Heart left ventricle (tissue), 16 donors: ENCODE data around the gene MDC1. TPM values are rescaled to one million over a fixed set of nuclear protein-coding genes. Genes with fewer than 3 reads are reported as not detected.

Experiments used
- ATAC-seq, 4 donors: fragments of 200-7000 bp; cut with Tn5 transposase; one replicate each; pipeline ENCODE4 v1.9.1; 2020 to 2022; ENCODE audit warnings: moderate library complexity in 4 of 4, mild to moderate bottlenecking in 3 of 4, moderate number of reproducible peaks in 1 of 4
- DNase-seq, 5 donors: peaks; one replicate each; pipeline ENCODE4 v3.0.0-alpha.2; 2020
- H3K27ac ChIP-seq, 12 donors: fragments of 200-600 bp; sonication (generic) in 4 of 12; one replicate each; pipeline versions ENCODE4 v1.5.0 to v1.8.0; 2016 to 2022; ENCODE audit warnings: mild to moderate bottlenecking in 2 of 12
- H3K27me3 ChIP-seq, 9 donors: fragments of 200-600 bp; sonication (generic) in 2 of 9; one replicate each; pipeline versions ENCODE4 v1.5.1 to v1.8.0; 2016 to 2022; ENCODE audit warnings: mild to moderate bottlenecking in 3 of 9
- H3K36me3 ChIP-seq, 9 donors: fragments of 200-600 bp; sonication (generic) in 2 of 9; one replicate each; pipeline versions ENCODE4 v1.5.0 to v1.8.0; 2018 to 2022; ENCODE audit warnings: mild to moderate bottlenecking in 2 of 9
- H3K4me1 ChIP-seq, 12 donors: fragments of 200-600 bp; sonication (generic) in 4 of 12; one replicate each; pipeline versions ENCODE4 v1.5.0 to v1.8.0; 2016 to 2022; ENCODE audit warnings: mild to moderate bottlenecking in 3 of 12
- H3K4me3 ChIP-seq, 12 donors: fragments of 200-600 bp; sonication (generic) in 4 of 12; one replicate each; pipeline versions ENCODE4 v1.5.0 to v1.8.0; 2017 to 2022; ENCODE audit warnings: mild to moderate bottlenecking in 9 of 12, moderate library complexity in 4 of 12
- H3K9me3 ChIP-seq, 12 donors: fragments of 200-600 bp; sonication (generic) in 4 of 12; one replicate each; pipeline versions ENCODE4 v1.5.0 to v1.8.0; 2016 to 2022; ENCODE audit warnings: mild to moderate bottlenecking in 1 of 12
- POLR2A ChIP-seq, 2 donors: fragments of 450-650 bp; IDR thresholded peaks; one replicate each; pipeline ENCODE4 v1.6.1; 2017; ENCODE audit warnings: antibody characterized with exemption in 2 of 2, mild to moderate bottlenecking in 2 of 2, moderate library complexity in 2 of 2
- WGBS, 4 donors: extraction: QIAGEN DNeasy Blood & Tissue Kit in 2 of 4; methylation state at CpG; one replicate each; pipeline versions ENCODE4 v1.1.5 to v1.1.7; 2013 to 2018; 5-methylcytosine and 5-hydroxymethylcytosine counted together
- intact Hi-C, 10 donors: fragments of 100-400 bp; cut with DNase I; formaldehyde crosslinking; loops; one replicate each; pipeline versions ENCODE4 v1.11.1 to v1.14.2; 2022
- polyA plus RNA-seq, 2 donors: library from polyadenylated mRNA; stranded (reverse); fragments of 200-250 nt; gene quantifications; one replicate each; pipeline ENCODE4 v1.2.3, GENCODE V29; 2013
- total RNA-seq, 9 donors: library from RNA; depleted of rRNA in 2 of 9; stranded (reverse); fragments of >200 nt in 2 of 9; fragmentation: NEBNext Ultra II Directional in 3 of 9; extraction: Animal tissue kit (Norgen Biotek cat#: 25700) in 3 of 9; gene quantifications; one replicate each; pipeline versions ENCODE4 v1.1.0 to v1.2.4, GENCODE V29; 2016 to 2023
- TF ChIP-seq, protein P1 (sequence below), 12 donors: fragments of 200-600 bp; sonication (generic) in 4 of 12; IDR thresholded peaks; one replicate each; pipeline versions ENCODE4 v1.5.0 to v1.8.0; 2018 to 2022; ENCODE audit warnings: antibody characterized with exemption in 12 of 12, mild to moderate bottlenecking in 5 of 12
- donor health status: ischemic (EF 13 %, LVEDD 7.1; RV severe dilation, severe dysfunction).
- donor health status: healthy with polysubstance abuse.
- donor health status: DM: no; HTN: yes; CAD: no.
- donor health status: DM: no; HTN: no; CAD: no.
- donor health status: ischemic (EF 25% LVEDD 6.9; RV normal size, moderate dysfunction).
- donor health status: ischemic (EF 25% LVEDD 5.7; RV mildly dilated, moderate dysfunction).
- donor health status: healthy.
- donor health status: DM: yes; HTN: yes; CAD: no.
- donor health status: ischemic (EF 35%, LVEDD 5.7; RV mildly dilated, moderate dysfunction).
- donor health status: nonischemic (EF 11% LVEDD 7.7; RV severe dilation, severe dysfunction).
- donor health status: DM: yes; HTN: yes; CAD: no.
- donor health status: PGD.
- donor health status: ischemic (EF 29% LVEDD 5.4; RV normal size, mild dysfunction).
- donor health status: nonischemic (EF 23%, LVEDD 6.1; RV moderate dilation, normal function).

MDC1 gene
- total and polyA plus RNA-seq, 11 donors, result 8.6 to 25.0 (median 16.0) TPM

DNA sequence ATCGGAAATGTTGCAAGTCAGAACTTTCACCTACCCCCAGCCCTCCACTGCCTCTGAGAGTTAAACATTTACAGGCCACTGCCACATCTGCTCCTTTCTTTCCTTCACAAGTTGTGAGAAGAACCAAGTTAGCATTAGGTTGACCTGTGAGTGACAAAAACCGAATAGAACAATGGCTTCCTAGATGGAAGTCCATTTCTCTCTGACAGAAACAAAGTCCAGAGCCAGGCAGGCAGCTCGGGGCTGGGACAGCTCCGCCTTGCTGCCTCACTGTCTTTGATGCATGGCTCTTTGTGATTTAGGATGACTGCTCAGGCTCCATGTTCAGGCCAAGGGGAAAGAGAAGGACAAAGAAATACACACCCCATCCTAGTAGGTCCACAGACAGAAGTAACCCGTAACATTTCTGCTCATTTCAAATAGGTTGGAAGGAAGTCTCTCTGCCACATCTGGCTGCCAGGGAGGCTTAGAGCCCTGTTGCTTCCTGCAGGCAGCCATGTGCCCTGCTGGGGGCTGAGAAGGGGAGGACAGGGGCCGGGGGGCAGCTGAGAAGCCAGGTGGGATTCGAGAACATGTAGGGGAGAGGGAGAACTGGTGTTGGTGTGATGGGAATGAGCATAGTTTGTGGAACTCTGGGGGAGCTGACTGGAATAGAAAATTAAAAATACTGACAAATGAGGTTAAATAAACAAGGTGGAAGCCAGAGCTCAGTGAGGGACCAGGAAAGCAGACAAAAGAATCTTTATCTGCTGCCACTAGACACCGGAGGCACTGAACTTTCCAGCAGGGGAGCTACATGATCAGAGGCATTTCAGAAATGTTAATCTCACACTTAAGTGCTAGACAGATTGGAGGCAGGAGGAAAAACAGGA is 46.8 kb upstream of the MDC1 start:
- H3K27ac ChIP-seq, result peak overlapping the region; percentile 5 to 92 (median 68)
- intact Hi-C loops, result no loop called here
- H3K9me3 ChIP-seq, result no peaks in the 10 kb centered on the region
- H3K4me3 ChIP-seq, result no peak overlapping the region
- 43 to 51% (median 47%) methylated on average over 8 of the region's 8 CpGs for WGBS, 4 donors
- no peak for TF ChIP-seq POLR2A (IDR thresholded peaks at IDR 0.05)
- TF ChIP-seq, protein P1, sequence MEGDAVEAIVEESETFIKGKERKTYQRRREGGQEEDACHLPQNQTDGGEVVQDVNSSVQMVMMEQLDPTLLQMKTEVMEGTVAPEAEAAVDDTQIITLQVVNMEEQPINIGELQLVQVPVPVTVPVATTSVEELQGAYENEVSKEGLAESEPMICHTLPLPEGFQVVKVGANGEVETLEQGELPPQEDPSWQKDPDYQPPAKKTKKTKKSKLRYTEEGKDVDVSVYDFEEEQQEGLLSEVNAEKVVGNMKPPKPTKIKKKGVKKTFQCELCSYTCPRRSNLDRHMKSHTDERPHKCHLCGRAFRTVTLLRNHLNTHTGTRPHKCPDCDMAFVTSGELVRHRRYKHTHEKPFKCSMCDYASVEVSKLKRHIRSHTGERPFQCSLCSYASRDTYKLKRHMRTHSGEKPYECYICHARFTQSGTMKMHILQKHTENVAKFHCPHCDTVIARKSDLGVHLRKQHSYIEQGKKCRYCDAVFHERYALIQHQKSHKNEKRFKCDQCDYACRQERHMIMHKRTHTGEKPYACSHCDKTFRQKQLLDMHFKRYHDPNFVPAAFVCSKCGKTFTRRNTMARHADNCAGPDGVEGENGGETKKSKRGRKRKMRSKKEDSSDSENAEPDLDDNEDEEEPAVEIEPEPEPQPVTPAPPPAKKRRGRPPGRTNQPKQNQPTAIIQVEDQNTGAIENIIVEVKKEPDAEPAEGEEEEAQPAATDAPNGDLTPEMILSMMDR (IDR thresholded peaks at IDR 0.05), result peak in 3 of 12 donors; percentile 21 to 37 (median 28)
- no peaks in the 10 kb centered on the region for H3K27me3 ChIP-seq
- ATAC-seq (peak; percentile 29 to 78 (median 74)), DNase-seq (no peak)
- no peaks in the 10 kb centered on the region for H3K36me3 ChIP-seq
- H3K4me1 ChIP-seq, result peaks cover 0 to 59% (median 27%) of the 10 kb centered on the region in 12 donors

DNA sequence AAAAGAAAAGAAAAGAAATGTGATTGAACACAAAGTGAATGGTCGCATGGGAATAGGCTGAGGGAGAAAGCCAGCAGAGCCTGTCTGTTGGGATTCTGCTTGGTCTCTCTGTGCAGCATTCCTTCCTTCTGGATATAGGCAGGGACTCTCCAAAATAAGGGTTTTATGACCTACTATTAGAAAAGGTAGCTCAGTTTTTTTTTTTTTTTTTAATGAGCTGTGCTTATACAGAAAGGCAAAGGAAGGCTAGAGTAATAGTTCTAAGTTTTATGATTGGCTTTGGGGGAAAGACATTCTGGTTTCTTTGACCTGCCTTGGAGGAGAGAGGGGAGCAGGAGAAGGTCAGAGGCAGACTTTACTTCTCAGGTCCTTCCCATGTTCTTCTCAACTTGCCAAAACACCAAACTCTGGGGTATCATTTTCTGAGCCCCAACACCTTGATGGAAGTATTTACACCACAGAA is 46.1 kb upstream of the MDC1 start:
- H3K4me1 ChIP-seq, result peaks cover 0 to 59% (median 23%) of the 10 kb centered on the region in 12 donors
- no peaks in the 10 kb centered on the region for H3K36me3 ChIP-seq
- H3K4me3 ChIP-seq, result no peak overlapping the region
- H3K27me3 ChIP-seq, result no peaks in the 10 kb centered on the region
- ATAC-seq (no peak), DNase-seq (no peak)
- 89 to 98% (median 95%) methylated on average over 1 of the region's 1 CpG for WGBS, 4 donors
- no peaks in the 10 kb centered on the region for H3K9me3 ChIP-seq
- intact Hi-C loops, result no loop called here
- TF ChIP-seq POLR2A (IDR thresholded peaks at IDR 0.05), result no peak
- TF ChIP-seq, protein P1 (IDR thresholded peaks at IDR 0.05), result no peak
- H3K27ac ChIP-seq, result peak overlapping the region in 10 of 12 donors; percentile 43 to 92 (median 70)

DNA sequence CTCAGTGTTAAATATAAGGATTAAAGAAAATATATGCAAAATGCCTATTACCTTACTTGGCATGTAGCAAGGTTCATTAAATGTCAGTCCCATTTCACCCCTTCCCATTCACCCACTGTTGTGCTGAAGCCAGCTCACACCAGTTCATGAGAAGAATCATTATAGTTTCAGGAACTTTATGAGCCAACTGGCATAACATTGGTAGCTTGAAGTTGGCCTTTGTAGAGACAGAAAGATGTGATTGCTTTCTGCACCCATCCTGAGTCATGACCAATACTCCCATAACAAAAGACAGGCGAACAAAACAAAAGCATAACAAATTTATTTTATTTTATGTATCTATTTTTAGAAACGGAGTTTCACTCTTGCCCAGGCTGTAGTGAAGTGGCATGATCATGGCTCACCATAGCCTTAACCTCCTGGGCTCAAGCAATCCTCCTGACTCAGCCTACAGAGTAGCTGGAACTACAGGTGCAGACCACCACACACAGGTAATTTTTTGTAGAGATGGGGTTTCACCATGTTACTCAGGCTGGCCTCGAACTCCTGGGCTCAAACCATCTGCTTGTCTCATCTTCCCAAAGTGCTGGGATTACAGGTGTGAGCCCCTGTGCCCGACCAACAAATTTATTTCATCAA is 44.8 kb upstream of the MDC1 start:
- no peaks in the 10 kb centered on the region for H3K36me3 ChIP-seq
- 91 to 96% (median 95%) methylated on average over 4 of the region's 4 CpGs for WGBS, 4 donors
- H3K4me1 ChIP-seq, result peaks cover 0 to 66% (median 28%) of the 10 kb centered on the region in 12 donors
- ATAC-seq (no peak), DNase-seq (no peak)
- H3K27me3 ChIP-seq, result no peaks in the 10 kb centered on the region
- intact Hi-C loops, result no loop called here
- H3K4me3 ChIP-seq, result no peak overlapping the region
- no peak overlapping the region for H3K27ac ChIP-seq
- no peak for TF ChIP-seq POLR2A (IDR thresholded peaks at IDR 0.05)
- TF ChIP-seq, protein P1 (IDR thresholded peaks at IDR 0.05), result no peak
- no peaks in the 10 kb centered on the region for H3K9me3 ChIP-seq

DNA sequence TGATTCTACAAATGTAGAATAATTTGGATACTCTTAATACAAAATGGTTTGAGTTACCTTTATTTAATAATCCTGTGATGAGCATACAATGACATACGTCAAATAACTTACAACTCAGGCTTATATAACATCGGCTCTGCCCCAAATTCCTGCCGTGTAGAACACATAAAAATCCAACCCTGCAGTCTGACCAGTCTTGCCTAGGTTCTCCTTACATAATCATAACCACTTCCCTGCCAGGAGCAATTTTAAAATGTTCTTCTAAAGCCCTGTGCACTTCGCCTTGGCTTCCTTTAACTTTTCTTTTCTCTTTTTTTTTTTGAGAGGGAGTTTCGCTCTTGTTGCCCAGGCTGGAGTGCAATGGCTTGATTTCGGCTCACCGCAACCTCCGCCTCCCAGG is 43.5 kb upstream of the MDC1 start:
- 88 to 91% (median 89%) methylated on average over 8 of the region's 8 CpGs for WGBS, 4 donors
- H3K4me1 ChIP-seq, result peaks cover 0 to 65% (median 23%) of the 10 kb centered on the region in 12 donors
- DNase-seq (no peak), ATAC-seq (no peak)
- H3K27ac ChIP-seq, result peak overlapping the region in 4 of 12 donors; percentile 7 to 81 (median 56)
- H3K27me3 ChIP-seq, result no peaks in the 10 kb centered on the region
- intact Hi-C loops, result no loop called here
- TF ChIP-seq, protein P1 (IDR thresholded peaks at IDR 0.05), result no peak
- TF ChIP-seq POLR2A (IDR thresholded peaks at IDR 0.05), result no peak
- H3K36me3 ChIP-seq, result no peaks in the 10 kb centered on the region
- no peak overlapping the region for H3K4me3 ChIP-seq
- H3K9me3 ChIP-seq, result no peaks in the 10 kb centered on the region
